DOHH2 (cell line): Measurements from ENCODE around the gene PRSS12.
A peak's percentile ranks its signal among the peaks of the same experiment; 100 is the strongest.
"Not testable (repeated sequence)": the region's sequence is repeated elsewhere in the genome, so short reads cannot be mapped to it uniquely, and the experiment has no call there.

Experiments
- H3F3A ChIP-seq: fragments of 200-600 bp; sonication (generic), shearing (Covaris generic); 2 replicates; pipeline ENCODE4 v1.6.0; 2016; ENCODE audit warnings: antibody characterized with exemption, mild to moderate bottlenecking; ENCODE audit not compliant: control insufficient read depth, insufficient read depth
- H3K27ac ChIP-seq: fragments of 200-600 bp; sonication (generic); 2 replicates; pipeline ENCODE4 v1.5.1; 2014; ENCODE audit warnings: low read depth, mild to moderate bottlenecking, low read length, moderate library complexity
- H3K27me3 ChIP-seq: fragments of 200-600 bp; sonication (generic); 2 replicates; pipeline ENCODE4 v1.6.1; 2014; ENCODE audit warnings: mild to moderate bottlenecking, low read length, mixed read lengths; ENCODE audit not compliant: control insufficient read depth
- H3K36me3 ChIP-seq: fragments of 200-600 bp; sonication (generic); 2 replicates; pipeline ENCODE4 v1.6.1; 2014; ENCODE audit warnings: mild to moderate bottlenecking, low read length, moderate library complexity, mixed read lengths; ENCODE audit not compliant: control insufficient read depth
- H3K4me1 ChIP-seq: fragments of 200-600 bp; sonication (generic); 2 replicates; pipeline ENCODE4 v1.6.1; 2014; ENCODE audit warnings: mild to moderate bottlenecking, low read length, mixed read lengths; ENCODE audit not compliant: control insufficient read depth
- H3K4me2 ChIP-seq: fragments of 200-600 bp; sonication (generic); 2 replicates; pipeline ENCODE4 v1.6.0; 2014; ENCODE audit warnings: mild to moderate bottlenecking, low read length, moderate library complexity
- H3K4me3 ChIP-seq: fragments of 200-600 bp; sonication (generic); 2 replicates; pipeline ENCODE4 v1.5.1; 2014; ENCODE audit warnings: mild to moderate bottlenecking, low read length, mixed read lengths
- H3K79me2 ChIP-seq: fragments of 200-600 bp; sonication (generic); 2 replicates; pipeline ENCODE4 v1.6.1; 2014; ENCODE audit warnings: mild to moderate bottlenecking, low read length, mixed read lengths; ENCODE audit not compliant: control insufficient read depth
- H3K9me2 ChIP-seq: fragments of 200-600 bp; sonication (generic); replicated peaks from 2 replicates; pipeline ENCODE4 v1.6.1; 2014; ENCODE audit warnings: mild to moderate bottlenecking, low read length, mixed read lengths; ENCODE audit not compliant: control insufficient read depth
- H3K9me3 ChIP-seq: fragments of 200-600 bp; sonication (generic); 2 replicates; pipeline ENCODE4 v1.6.1; 2014; ENCODE audit warnings: antibody characterized with exemption, low read length, mixed read lengths; ENCODE audit not compliant: control insufficient read depth, insufficient read depth
- H4K20me1 ChIP-seq: fragments of 200-600 bp; sonication (generic); 2 replicates; pipeline ENCODE4 v1.6.0; 2014; ENCODE audit warnings: low read depth, mild to moderate bottlenecking, antibody characterized with exemption, low read length, moderate library complexity; ENCODE audit not compliant: control insufficient read depth, insufficient read depth
- CTCF ChIP-seq: fragments of 200-600 bp; sonication (generic); IDR thresholded peaks from one replicate; pipeline ENCODE4 v1.5.1; 2014; ENCODE audit warnings: antibody characterized with exemption, mild to moderate bottlenecking, low read depth, low read length; ENCODE audit not compliant: poor library complexity, severe bottlenecking
- EZH2phosphoT487 ChIP-seq: fragments of 200-600 bp; sonication (generic); IDR thresholded peaks from 2 replicates; pipeline ENCODE4 v1.6.1; 2017; ENCODE audit warnings: borderline replicate concordance, mild to moderate bottlenecking, antibody characterized with exemption, low read length, moderate library complexity, mixed read lengths

The PRSS12 gene

GRCh38 chr4:118352843-118353533 lies at the start of gene PRSS12:
PRSS12 (minus strand) TSS chr4:118353003; CDS start chr4:118352720, 283 bp downstream.
- no peaks in the 10 kb centered on the region for H4K20me1 ChIP-seq
- TF ChIP-seq CTCF (peak; percentile 34), EZH2phosphoT487 (no peak)
- H3K9me3 ChIP-seq: no peaks in the 10 kb centered on the region
- H3K4me3 ChIP-seq: no peak within 1 kb of the TSS
- H3K27me3 ChIP-seq: no peaks in the 10 kb centered on the region; the same call in 1 of the 2 replicates
- H3K36me3 ChIP-seq: no peaks in the 10 kb centered on the region
- no peaks in the 10 kb centered on the region for H3K4me1 ChIP-seq
- H3K9me2 ChIP-seq: no peaks in the 10 kb centered on the region
- H3F3A ChIP-seq: no peaks in the 10 kb centered on the region
- H3K79me2 ChIP-seq: no peaks in the 10 kb centered on the region
- no peak within 1 kb of the TSS for H3K27ac ChIP-seq
- H3K4me2 ChIP-seq: no peak within 1 kb of the TSS

GRCh38 chr4:118400356-118400755 lies 47.6 kb upstream of the PRSS12 start:
- Histone ChIP-seq H3K27ac (no peak overlapping the region), H3K4me1 (no peaks in the 10 kb centered on the region)
- TF ChIP-seq CTCF (no peak), EZH2phosphoT487 (no peak)

GRCh38 chr4:118399883-118400282 lies 47.1 kb upstream of the PRSS12 start:
- H3K36me3 ChIP-seq, H3K4me2 ChIP-seq, H4K20me1 ChIP-seq, H3K9me2 ChIP-seq, H3F3A ChIP-seq, H3K4me1 ChIP-seq, H3K9me3 ChIP-seq, H3K27me3 ChIP-seq, H3K79me2 ChIP-seq, H3K27ac ChIP-seq, H3K4me3 ChIP-seq: not testable (repeated sequence)

More at GRCh38 chr4:118400356-118400755, 47.6 kb upstream of the PRSS12 start:
- Histone ChIP-seq H3K9me3 (no peaks in the 10 kb centered on the region), H3K9me2 (no peaks in the 10 kb centered on the region), H3K4me3 (no peak overlapping the region), H3K79me2 (no peaks in the 10 kb centered on the region), H3F3A (no peaks in the 10 kb centered on the region), H4K20me1 (no peaks in the 10 kb centered on the region), H3K27me3 (no peaks in the 10 kb centered on the region), H3K36me3 (no peaks in the 10 kb centered on the region), H3K4me2 (no peak overlapping the region)

GRCh38 chr4:118398226-118399090 lies 45.7 kb upstream of the PRSS12 start:
- Histone ChIP-seq H3K27me3 (no peaks in the 10 kb centered on the region), H3K79me2 (no peaks in the 10 kb centered on the region), H3K4me3 (no peak overlapping the region), H3K27ac (no peak overlapping the region), H3K9me3 (no peaks in the 10 kb centered on the region), H4K20me1 (no peaks in the 10 kb centered on the region), H3F3A (no peaks in the 10 kb centered on the region), H3K4me1 (no peaks in the 10 kb centered on the region), H3K36me3 (no peaks in the 10 kb centered on the region), H3K4me2 (no peak overlapping the region), H3K9me2 (no peaks in the 10 kb centered on the region)
- TF ChIP-seq CTCF: no peak
- no peak for TF ChIP-seq EZH2phosphoT487
